ENCODE results near the gene SEZ6L2. TPM values are rescaled to one million over a fixed set of nuclear protein-coding genes. Genes with fewer than 3 reads are reported as not detected.
"Not testable (repeated sequence)": the region's sequence is repeated elsewhere in the genome, so short reads cannot be mapped to it uniquely, and the experiment has no call there.

The SEZ6L2 gene
- total and polyA plus RNA-seq, 12 donors, result 0.17 to 1.2 (median 0.70) TPM; not detected in 1

DNA sequence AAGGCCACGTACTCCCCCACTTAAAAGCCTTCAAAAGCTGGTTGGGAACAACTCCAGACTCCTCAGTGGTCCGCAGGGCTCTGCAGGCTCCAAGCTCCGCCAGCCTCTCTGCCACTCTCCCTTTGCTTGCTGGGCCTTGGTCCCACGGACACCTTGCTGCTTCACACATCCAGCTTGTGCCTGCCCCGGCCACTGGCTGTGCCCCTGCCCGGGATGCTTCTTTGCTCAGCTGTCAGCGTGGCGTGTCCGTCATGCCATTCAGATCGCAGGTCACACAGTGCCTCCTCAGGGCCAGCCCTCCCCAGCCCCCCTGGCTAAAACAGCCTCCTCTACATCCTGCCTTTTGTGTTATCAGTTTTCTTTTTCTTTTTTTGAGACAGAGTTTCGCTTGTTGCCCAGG lies 12.7 kb upstream of the SEZ6L2 start:
- TF ChIP-seq, protein P1, sequence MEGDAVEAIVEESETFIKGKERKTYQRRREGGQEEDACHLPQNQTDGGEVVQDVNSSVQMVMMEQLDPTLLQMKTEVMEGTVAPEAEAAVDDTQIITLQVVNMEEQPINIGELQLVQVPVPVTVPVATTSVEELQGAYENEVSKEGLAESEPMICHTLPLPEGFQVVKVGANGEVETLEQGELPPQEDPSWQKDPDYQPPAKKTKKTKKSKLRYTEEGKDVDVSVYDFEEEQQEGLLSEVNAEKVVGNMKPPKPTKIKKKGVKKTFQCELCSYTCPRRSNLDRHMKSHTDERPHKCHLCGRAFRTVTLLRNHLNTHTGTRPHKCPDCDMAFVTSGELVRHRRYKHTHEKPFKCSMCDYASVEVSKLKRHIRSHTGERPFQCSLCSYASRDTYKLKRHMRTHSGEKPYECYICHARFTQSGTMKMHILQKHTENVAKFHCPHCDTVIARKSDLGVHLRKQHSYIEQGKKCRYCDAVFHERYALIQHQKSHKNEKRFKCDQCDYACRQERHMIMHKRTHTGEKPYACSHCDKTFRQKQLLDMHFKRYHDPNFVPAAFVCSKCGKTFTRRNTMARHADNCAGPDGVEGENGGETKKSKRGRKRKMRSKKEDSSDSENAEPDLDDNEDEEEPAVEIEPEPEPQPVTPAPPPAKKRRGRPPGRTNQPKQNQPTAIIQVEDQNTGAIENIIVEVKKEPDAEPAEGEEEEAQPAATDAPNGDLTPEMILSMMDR (IDR thresholded peaks at IDR 0.05), result no peak
- Histone ChIP-seq H3K9me3 (no peaks in the 10 kb centered on the region), H3K4me1 (no peaks in the 10 kb centered on the region), H3K4me3 (no peak overlapping the region), H3K36me3 (peaks cover 0 to 36% (median 0%) of the 10 kb centered on the region in 9 donors), H3K27ac (no peak overlapping the region), H3K27me3 (no peaks in the 10 kb centered on the region)
- ATAC-seq, result no peak
- intact Hi-C loops (cut with DNase I), result no loop called here
- WGBS, 2 donors, result 60 to 64% methylated on average over 11 of the region's 11 CpGs
- DNase-seq, result no peak

DNA sequence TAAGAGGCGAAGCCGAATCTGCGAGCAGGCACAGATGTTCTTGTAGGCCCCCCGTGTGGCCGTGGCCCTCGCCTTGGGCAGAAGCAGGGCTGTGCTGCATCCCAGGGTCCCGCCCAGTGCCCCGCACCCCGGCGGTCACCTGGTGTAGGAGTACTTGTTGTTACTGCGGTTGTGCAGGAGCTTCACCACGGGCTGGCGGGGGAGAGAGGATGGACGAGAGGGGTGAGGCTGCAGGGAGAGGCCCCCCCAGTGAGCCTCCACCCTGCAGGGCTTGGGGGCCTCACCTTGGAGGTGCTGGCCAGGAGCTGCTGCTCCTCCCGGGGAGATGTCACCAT lies 12.3 kb upstream of the SEZ6L2 start:
- peak in 3 of 8 donors; percentile 33 to 50 (median 33) for ATAC-seq

DNA sequence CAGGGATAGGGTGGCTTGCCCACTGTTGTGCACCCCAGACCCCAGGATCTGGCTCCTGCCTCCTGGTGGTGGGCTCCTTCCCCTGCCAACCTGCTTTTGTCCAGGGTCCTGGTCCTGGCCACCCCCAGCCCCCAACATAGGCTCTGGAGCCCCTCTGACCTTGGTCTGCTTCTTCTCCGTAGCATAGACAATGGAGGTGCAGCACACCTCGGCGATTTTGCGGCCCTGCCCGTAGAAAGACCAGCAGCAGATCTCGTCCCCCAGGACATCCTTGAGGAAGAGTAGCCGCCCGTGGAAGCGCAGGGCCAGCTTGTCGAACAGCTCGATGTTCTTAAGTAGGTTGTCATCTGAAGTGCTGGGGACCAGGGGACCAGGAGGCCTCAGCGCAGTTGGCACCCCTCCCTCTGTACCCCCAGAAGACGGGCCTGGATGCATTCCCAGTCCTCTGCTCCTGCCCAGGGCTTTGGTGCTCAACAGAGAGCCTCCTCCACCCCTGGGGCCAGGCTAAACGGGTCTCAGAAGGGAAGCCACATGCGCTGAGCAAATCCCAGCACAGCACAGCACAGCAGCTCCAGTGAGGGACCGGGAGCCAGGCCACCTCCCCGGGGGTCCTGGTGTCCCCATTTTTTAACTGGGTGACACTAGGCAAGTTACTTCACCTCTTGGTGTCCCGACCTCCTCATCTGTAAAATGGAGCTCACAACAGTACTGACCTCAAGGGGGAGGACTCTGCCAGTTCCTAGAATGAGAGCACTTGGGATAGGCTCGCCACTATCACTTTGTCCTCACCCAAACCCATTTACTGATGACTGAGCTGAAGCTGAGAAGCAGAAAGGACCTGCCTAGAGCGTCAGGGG lies 11.7 kb upstream of the SEZ6L2 start:
- WGBS, 2 donors, result 86 to 87% methylated on average over 20 of the region's 20 CpGs
- Histone ChIP-seq H3K36me3 (peaks cover 0 to 36% (median 0%) of the 10 kb centered on the region in 9 donors), H3K4me1 (no peaks in the 10 kb centered on the region), H3K9me3 (no peaks in the 10 kb centered on the region), H3K4me3 (no peak overlapping the region), H3K27ac (no peak overlapping the region), H3K27me3 (no peaks in the 10 kb centered on the region)
- intact Hi-C loops (cut with DNase I), result no loop called here
- DNase-seq (no peak), ATAC-seq (peak in 1 of 8 donors; percentile 8)
- TF ChIP-seq, protein P1 (IDR thresholded peaks at IDR 0.05), result no peak

More for the DNA sequence above, 12.3 kb upstream of the SEZ6L2 start:
- WGBS, 2 donors, result 70 to 77% methylated on average over 15 of the region's 15 CpGs
- H3K9me3 ChIP-seq, result no peaks in the 10 kb centered on the region
- TF ChIP-seq, protein P1 (IDR thresholded peaks at IDR 0.05), result no peak
- peaks cover 0 to 33% (median 0%) of the 10 kb centered on the region in 9 donors for H3K36me3 ChIP-seq
- no peak overlapping the region for H3K4me3 ChIP-seq
- DNase-seq, result no peak
- intact Hi-C loops (cut with DNase I), result no loop called here
- H3K27ac ChIP-seq, result no peak overlapping the region
- H3K27me3 ChIP-seq, result no peaks in the 10 kb centered on the region
- no peaks in the 10 kb centered on the region for H3K4me1 ChIP-seq

DNA sequence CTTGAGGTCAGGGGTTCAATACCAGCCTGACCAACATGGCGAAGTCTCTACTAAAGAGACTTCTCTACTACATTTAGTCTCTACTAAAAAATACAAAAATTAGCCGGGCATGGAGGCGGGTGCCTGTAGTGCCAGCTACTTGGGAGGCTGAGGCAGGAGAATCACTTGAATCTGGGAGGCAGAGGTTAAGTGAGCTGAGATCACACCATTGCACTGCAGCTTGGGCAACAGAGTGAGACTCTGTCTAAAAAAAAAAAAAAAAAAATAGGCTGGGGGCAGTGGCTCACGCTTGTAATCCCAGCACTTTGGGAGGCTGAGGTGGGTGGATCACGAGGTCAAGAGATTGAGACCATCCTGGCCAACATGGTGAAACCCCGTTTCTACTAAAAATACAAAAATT lies 10.5 kb upstream of the SEZ6L2 start:
- peaks cover 0 to 27% (median 0%) of the 10 kb centered on the region in 9 donors for H3K36me3 ChIP-seq
- H3K27me3 ChIP-seq; H3K9me3 ChIP-seq; intact Hi-C loops (cut with DNase I); ATAC-seq; H3K4me3 ChIP-seq; DNase-seq; H3K27ac ChIP-seq; H3K4me1 ChIP-seq: not testable (repeated sequence)
- 94 to 95% methylated on average over 6 of the region's 6 CpGs for WGBS, 2 donors

DNA sequence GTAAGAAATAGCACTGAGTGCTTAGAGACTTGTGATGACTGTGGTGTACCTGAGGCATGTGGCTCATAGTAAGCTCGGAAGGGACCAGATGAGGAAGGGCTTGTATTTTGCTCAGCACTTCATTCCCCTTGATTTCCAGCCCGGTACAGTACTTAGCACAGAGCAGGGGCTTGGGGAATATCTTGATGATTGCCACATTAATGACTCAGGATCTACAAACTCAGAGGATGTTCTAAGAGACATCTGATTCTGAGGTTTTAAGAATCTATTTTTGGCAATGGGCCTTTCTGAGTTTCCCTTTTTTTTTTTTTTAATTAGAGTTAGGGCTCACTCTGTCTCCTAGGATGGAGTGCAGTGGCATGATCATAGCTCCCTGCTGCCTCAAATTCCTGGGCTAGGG lies 10.0 kb upstream of the SEZ6L2 start:
- DNase-seq, result no peak
- no peaks in the 10 kb centered on the region for H3K27me3 ChIP-seq
- H3K4me1 ChIP-seq, result no peaks in the 10 kb centered on the region
- intact Hi-C loops (cut with DNase I), result no loop called here
- H3K9me3 ChIP-seq, result no peaks in the 10 kb centered on the region
- TF ChIP-seq, protein P1 (IDR thresholded peaks at IDR 0.05), result no peak
- H3K27ac ChIP-seq, result no peak overlapping the region
- peaks cover 0 to 22% (median 0%) of the 10 kb centered on the region in 9 donors for H3K36me3 ChIP-seq
- ATAC-seq, result no peak
- 76 to 77% methylated on average over 2 of the region's 2 CpGs for WGBS, 2 donors
- no peak overlapping the region for H3K4me3 ChIP-seq
